ENCODE measurements around the gene SUSD1.

SUSD1 gene

DNA sequence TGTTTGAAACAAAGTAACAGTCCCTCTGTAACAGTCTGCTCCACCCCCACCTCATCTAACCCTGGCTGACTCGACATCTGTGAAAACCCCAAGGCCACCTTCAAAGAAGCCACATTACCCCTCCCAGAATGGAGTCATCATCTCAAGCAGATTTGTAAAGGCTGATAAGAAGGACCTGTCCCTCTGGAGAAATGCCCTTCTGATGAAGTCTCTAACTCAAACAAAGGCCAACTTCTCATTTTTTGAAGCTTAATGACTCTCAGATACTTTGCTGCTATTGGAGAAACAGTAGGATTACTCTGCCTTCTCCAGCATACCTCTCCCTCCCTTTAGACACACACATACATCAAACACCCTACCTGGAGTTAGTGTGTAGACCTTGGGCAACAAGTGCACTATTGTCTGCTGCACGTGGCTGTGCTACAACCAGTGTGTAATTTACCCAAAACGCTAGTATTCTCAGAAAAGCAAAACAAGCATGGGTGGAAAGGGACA is 5.3 kb upstream of the SUSD1 start:
- Histone ChIP-seq H3K4me1 (ENCODE audit: insufficient read depth, low read length, poor library complexity, severe bottlenecking) (peaks cover 72% of the 10 kb centered on the region), H3K4me3 (ENCODE audit: low read length, poor library complexity, severe bottlenecking) (peak overlapping the region; percentile 68), H3K9me3 (ENCODE audit: insufficient read depth, low read depth, low read length) (0 out of 2 replicates have a peak, but pooled peaks cover 4% of the 10 kb centered on the region), H3K4me2 (ENCODE audit: low read depth, low read length, poor library complexity, severe bottlenecking) (peak overlapping the region; percentile 94), H3K27me3 (ENCODE audit: insufficient read depth, low read length, poor library complexity, severe bottlenecking) (no peaks in the 10 kb centered on the region), H3K9me2 (replicated peaks; ENCODE audit: low read depth, low read length) (no peaks in the 10 kb centered on the region), H2AFZ (ENCODE audit: low read length) (peak overlapping the region; percentile 36; the same call in 1 of the 2 replicates), H4K20me1 (ENCODE audit: insufficient read depth, low read length, poor library complexity, severe bottlenecking) (no peaks in the 10 kb centered on the region), H3F3A (ENCODE audit: low read depth) (peaks cover 8% of the 10 kb centered on the region), H3K36me3 (ENCODE audit: insufficient read depth, low read length) (no peaks in the 10 kb centered on the region), H3K79me2 (ENCODE audit: insufficient read depth, low read length) (no peaks in the 10 kb centered on the region), H3K9ac (ENCODE audit: low read depth, low read length, poor library complexity, severe bottlenecking) (peak overlapping the region; percentile 76)
- TF ChIP-seq EZH2phosphoT487 (IDR thresholded peaks at IDR 0.05; ENCODE audit: borderline replicate concordance) = no peak
- TF ChIP-seq, protein P1, sequence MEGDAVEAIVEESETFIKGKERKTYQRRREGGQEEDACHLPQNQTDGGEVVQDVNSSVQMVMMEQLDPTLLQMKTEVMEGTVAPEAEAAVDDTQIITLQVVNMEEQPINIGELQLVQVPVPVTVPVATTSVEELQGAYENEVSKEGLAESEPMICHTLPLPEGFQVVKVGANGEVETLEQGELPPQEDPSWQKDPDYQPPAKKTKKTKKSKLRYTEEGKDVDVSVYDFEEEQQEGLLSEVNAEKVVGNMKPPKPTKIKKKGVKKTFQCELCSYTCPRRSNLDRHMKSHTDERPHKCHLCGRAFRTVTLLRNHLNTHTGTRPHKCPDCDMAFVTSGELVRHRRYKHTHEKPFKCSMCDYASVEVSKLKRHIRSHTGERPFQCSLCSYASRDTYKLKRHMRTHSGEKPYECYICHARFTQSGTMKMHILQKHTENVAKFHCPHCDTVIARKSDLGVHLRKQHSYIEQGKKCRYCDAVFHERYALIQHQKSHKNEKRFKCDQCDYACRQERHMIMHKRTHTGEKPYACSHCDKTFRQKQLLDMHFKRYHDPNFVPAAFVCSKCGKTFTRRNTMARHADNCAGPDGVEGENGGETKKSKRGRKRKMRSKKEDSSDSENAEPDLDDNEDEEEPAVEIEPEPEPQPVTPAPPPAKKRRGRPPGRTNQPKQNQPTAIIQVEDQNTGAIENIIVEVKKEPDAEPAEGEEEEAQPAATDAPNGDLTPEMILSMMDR (conservative IDR thresholded peaks at IDR 0.05; ENCODE audit: low read length) = no peak

DNA sequence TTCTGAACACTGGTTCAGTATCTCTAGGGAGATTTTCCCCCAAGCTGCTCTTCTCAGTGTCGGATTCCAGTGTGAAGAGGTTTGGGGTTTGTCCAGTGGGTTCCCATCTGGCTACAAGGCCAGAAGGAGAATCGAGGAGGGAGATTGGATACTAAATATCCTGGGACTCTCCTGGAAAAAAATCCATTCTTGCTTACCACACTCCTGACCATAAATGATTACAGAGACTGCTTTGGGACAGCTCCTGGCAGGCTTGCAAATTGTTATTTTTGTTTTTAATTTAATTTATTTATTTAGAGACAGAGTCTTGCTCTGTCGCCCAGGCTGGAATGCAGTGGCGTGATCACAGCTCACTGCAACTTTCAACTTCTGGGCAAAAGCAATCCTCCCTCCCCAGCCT is 4.7 kb upstream of the SUSD1 start:
- H2AFZ ChIP-seq (ENCODE audit: low read length) = peak overlapping the region; percentile 36; the same call in 1 of the 2 replicates
- H3K36me3 ChIP-seq (ENCODE audit: insufficient read depth, low read length) = no peaks in the 10 kb centered on the region
- peaks cover 74% of the 10 kb centered on the region for H3K4me1 ChIP-seq (ENCODE audit: insufficient read depth, low read length, poor library complexity, severe bottlenecking)
- peaks cover 8% of the 10 kb centered on the region for H3F3A ChIP-seq (ENCODE audit: low read depth)
- H3K27me3 ChIP-seq (ENCODE audit: insufficient read depth, low read length, poor library complexity, severe bottlenecking) = no peaks in the 10 kb centered on the region
- no peaks in the 10 kb centered on the region for H3K9me2 ChIP-seq (replicated peaks; ENCODE audit: low read depth, low read length)
- peak overlapping the region; percentile 68 for H3K4me3 ChIP-seq (ENCODE audit: low read length, poor library complexity, severe bottlenecking)
- peak overlapping the region; percentile 94 for H3K4me2 ChIP-seq (ENCODE audit: low read depth, low read length, poor library complexity, severe bottlenecking)
- H4K20me1 ChIP-seq (ENCODE audit: insufficient read depth, low read length, poor library complexity, severe bottlenecking) = no peaks in the 10 kb centered on the region
- TF ChIP-seq, protein P1 (conservative IDR thresholded peaks at IDR 0.05; ENCODE audit: low read length) = no peak
- TF ChIP-seq EZH2phosphoT487 (IDR thresholded peaks at IDR 0.05; ENCODE audit: borderline replicate concordance) = no peak
- H3K9me3 ChIP-seq (ENCODE audit: insufficient read depth, low read depth, low read length) = 0 out of 2 replicates have a peak, but pooled peaks cover 4% of the 10 kb centered on the region
- peak overlapping the region; percentile 76 for H3K9ac ChIP-seq (ENCODE audit: low read depth, low read length, poor library complexity, severe bottlenecking)
- H3K79me2 ChIP-seq (ENCODE audit: insufficient read depth, low read length) = no peaks in the 10 kb centered on the region

DNA sequence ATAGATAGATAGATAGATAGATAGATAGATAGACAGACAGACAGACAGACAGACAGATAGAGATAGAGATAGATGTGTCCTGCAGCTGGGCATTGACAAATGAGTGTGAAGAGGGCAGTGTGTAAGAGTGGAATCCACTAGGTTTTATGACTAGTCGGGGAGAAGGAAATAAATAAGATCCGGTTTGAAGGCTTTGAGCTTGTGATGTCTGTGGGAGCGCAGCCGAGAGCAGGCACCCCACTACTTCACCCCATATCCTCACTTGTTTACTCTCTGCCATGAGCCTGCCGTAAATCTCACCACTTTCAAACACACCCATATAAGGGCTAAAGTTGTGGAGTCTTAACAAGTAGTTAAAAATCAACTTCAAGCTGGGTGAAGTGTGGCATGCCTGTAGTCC is 1.4 kb upstream of the SUSD1 start:
- no peaks in the 10 kb centered on the region for H3K27me3 ChIP-seq (ENCODE audit: insufficient read depth, low read length, poor library complexity, severe bottlenecking)
- peaks cover 27% of the 10 kb centered on the region for H3K79me2 ChIP-seq (ENCODE audit: insufficient read depth, low read length)
- H3K4me3 ChIP-seq (ENCODE audit: low read length, poor library complexity, severe bottlenecking) = no peak overlapping the region
- peak overlapping the region; percentile 2 for H3K4me2 ChIP-seq (ENCODE audit: low read depth, low read length, poor library complexity, severe bottlenecking)
- H3K9ac ChIP-seq (ENCODE audit: low read depth, low read length, poor library complexity, severe bottlenecking) = peak overlapping the region; percentile 25
- H2AFZ ChIP-seq (ENCODE audit: low read length) = no peak overlapping the region
- H3K4me1 ChIP-seq (ENCODE audit: insufficient read depth, low read length, poor library complexity, severe bottlenecking) = peaks cover 83% of the 10 kb centered on the region
- no peaks in the 10 kb centered on the region for H4K20me1 ChIP-seq (ENCODE audit: insufficient read depth, low read length, poor library complexity, severe bottlenecking)
- no peaks in the 10 kb centered on the region for H3K9me3 ChIP-seq (ENCODE audit: insufficient read depth, low read depth, low read length)
- TF ChIP-seq, protein P1 (conservative IDR thresholded peaks at IDR 0.05; ENCODE audit: low read length) = no peak
- TF ChIP-seq EZH2phosphoT487 (IDR thresholded peaks at IDR 0.05; ENCODE audit: borderline replicate concordance) = no peak
- H3K9me2 ChIP-seq (replicated peaks; ENCODE audit: low read depth, low read length) = no peaks in the 10 kb centered on the region
- peaks cover 8% of the 10 kb centered on the region for H3F3A ChIP-seq (ENCODE audit: low read depth)
- H3K36me3 ChIP-seq (ENCODE audit: insufficient read depth, low read length) = no peaks in the 10 kb centered on the region

Data from Loucy (cell line).